K562 (cell line): ENCODE results near the gene TMEM132D. TPM values are rescaled to one million over a fixed set of nuclear protein-coding genes. Genes with fewer than 3 reads are reported as not detected.

Experiments
- ATAC-seq: fragments of 200-7000 bp; cut with Tn5 transposase; 3 replicates; pipeline ENCODE4 v1.9.1; 2020; ENCODE audit warnings: moderate library complexity
- BruUV-seq: library from RNA; stranded (reverse); fragments of 400-500 nt; replicated peaks from 2 replicates; lab custom pipeline; 2021; lab: Mats Ljungman, UMichigan
- CTCF ChIA-PET: fragments of 300-600 bp; formaldehyde crosslinking; extraction: SDS; loops from one replicate; lab custom pipeline; 2021; ENCODE audit warnings: low intra/inter-chr PET ratio; lab: Yijun Ruan, JAX
- POLR2A ChIA-PET: fragments of 300-600, 350-650 bp; sonication (Branson Sonifier 250); formaldehyde crosslinking; extraction: SDS; loops from one replicate; lab custom pipeline; 2021; ENCODE audit warnings: antibody characterized with exemption, inconsistent platforms; lab: Yijun Ruan, JAX
- DNase-seq, 4 experiments: peaks; one replicate each; pipeline versions ENCODE4 v3.0.0 to v3.0.0-alpha.2; 2011 to 2018; ENCODE audit warnings: low spot score in 3 of 4, mixed read lengths in 3 of 4; ENCODE audit errors: extremely low read depth in 1 of 4
- FAIRE-seq: peaks from 2 replicates; lab custom pipeline; 2011; peaks lifted over from hg19 to GRCh38; lab: Jason Lieb, UNC
- H2AFZ ChIP-seq: 2 replicates; pipeline ENCODE4 v1.6.0; 2011; ENCODE audit warnings: low read depth, low read length, control low read depth, inconsistent platforms
- H3K27ac ChIP-seq: fragments of 200-600 bp; 3 replicates; pipeline ENCODE4 v1.8.0; 2011; ENCODE audit warnings: low read depth, mild to moderate bottlenecking, control low read depth, inconsistent platforms, low read length, moderate library complexity, mixed read lengths; ENCODE audit errors: extremely low read depth
- H3K27me3 ChIP-seq, 2 experiments: fragments of 300-600 bp in 1 of 2; 2 replicates in 1 of 2; 3 replicates in 1 of 2; pipeline versions ENCODE4 v1.6.0 to v1.8.0; 2011; ENCODE audit warnings: inconsistent platforms in 2 of 2, low read length in 2 of 2, mild to moderate bottlenecking in 1 of 2, mixed read lengths in 1 of 2, moderate library complexity in 1 of 2; ENCODE audit not compliant: control insufficient read depth in 2 of 2, insufficient read depth in 2 of 2
- H3K36me3 ChIP-seq: fragments of 300-600 bp; 3 replicates; pipeline ENCODE4 v1.8.0; 2011; ENCODE audit warnings: mild to moderate bottlenecking, low read length, inconsistent platforms; ENCODE audit not compliant: control insufficient read depth, insufficient read depth
- H3K4me1 ChIP-seq, 2 experiments: fragments of 200-600 bp in 1 of 2; replicated peaks in 1 of 2; 2 replicates in 1 of 2; 3 replicates in 1 of 2; pipeline versions ENCODE4 v1.5.1 to v1.8.0; 2011; ENCODE audit warnings: inconsistent platforms in 2 of 2, low read length in 2 of 2, mild to moderate bottlenecking in 1 of 2, mixed read lengths in 1 of 2, moderate library complexity in 1 of 2; ENCODE audit not compliant: control insufficient read depth in 2 of 2, insufficient read depth in 2 of 2
- H3K4me2 ChIP-seq: 2 replicates; pipeline ENCODE4 v1.6.1; 2011; ENCODE audit warnings: low read length, control low read depth, inconsistent platforms, mixed read lengths; ENCODE audit not compliant: insufficient read depth
- H3K4me3 ChIP-seq: fragments of 200-600 bp; sonication (generic), shearing (Covaris generic); 2 replicates; pipeline ENCODE4 v1.5.1; 2016; ENCODE audit warnings: control low read depth, inconsistent platforms
- H3K79me2 ChIP-seq: fragments of 200-600 bp; 3 replicates; pipeline ENCODE4 v1.8.0; 2011; ENCODE audit warnings: low read length, inconsistent platforms; ENCODE audit not compliant: control insufficient read depth, insufficient read depth
- H3K9ac ChIP-seq, 2 experiments: 2 replicates each; pipeline versions ENCODE4 v1.6.0 to v1.6.1; 2011; ENCODE audit warnings: low read depth in 2 of 2, low read length in 2 of 2, control low read depth in 1 of 2, inconsistent platforms in 1 of 2, mild to moderate bottlenecking in 1 of 2, mixed read lengths in 1 of 2; ENCODE audit not compliant: insufficient read depth in 1 of 2
- H3K9me1 ChIP-seq: one replicate; pipeline ENCODE4 v1.6.0; 2011; ENCODE audit warnings: inconsistent platforms, mild to moderate bottlenecking, low read length, moderate library complexity; ENCODE audit not compliant: control insufficient read depth, insufficient read depth
- H3K9me3 ChIP-seq: replicated peaks from 2 replicates; pipeline ENCODE4 v1.5.1; 2011; ENCODE audit warnings: low read depth, low read length, inconsistent platforms; ENCODE audit not compliant: control insufficient read depth, insufficient read depth
- H4K20me1 ChIP-seq: replicated peaks from 2 replicates; pipeline ENCODE4 v1.6.1; 2011; ENCODE audit warnings: low read length, inconsistent platforms, mixed read lengths; ENCODE audit not compliant: control insufficient read depth, insufficient read depth
- RAD51 ChIP-seq: fragments of 450-650 bp; IDR thresholded peaks from 2 replicates; pipeline ENCODE4 v1.7.1; 2016; ENCODE audit warnings: low read depth, mild to moderate bottlenecking, borderline replicate concordance
- RBFOX2 ChIP-seq: fragments of 200-400 bp; formaldehyde crosslinking; IDR thresholded peaks from 2 replicates; pipeline ENCODE4 v1.6.1; 2017; ENCODE audit warnings: low read depth, mild to moderate bottlenecking, low read length, moderate library complexity
- ZBTB17 ChIP-seq: fragments of 450-650 bp; formaldehyde crosslinking; IDR thresholded peaks from 2 replicates; pipeline ENCODE4 v1.4.0; 2020; ENCODE audit warnings: mild to moderate bottlenecking
- ZNF165 ChIP-seq: fragments of 250-450 bp; sonication (Bioruptor Pico); IDR thresholded peaks from 2 replicates; pipeline ENCODE4 v1.4.0; 2020; ENCODE audit warnings: borderline replicate concordance
- ZNF76 ChIP-seq: fragments of 250-450 bp; sonication (Bioruptor Pico); IDR thresholded peaks from 2 replicates; pipeline ENCODE4 v1.4.0; 2020; ENCODE audit warnings: mild to moderate bottlenecking, moderate library complexity, borderline replicate concordance
- WGBS: fragments of 100-300 bp; shearing (Covaris generic); methylation state at CpG from one replicate; pipeline ENCODE4 v1.1.6; 2016; ENCODE audit warnings: low coverage, mixed read lengths; ENCODE audit not compliant: insufficient coverage; ENCODE audit errors: missing lambda C conversion rate; 5-methylcytosine and 5-hydroxymethylcytosine counted together
- in situ Hi-C: fragments of 300-500 bp; cut with MboI; formaldehyde crosslinking; loops from 4 replicates; pipeline ENCODE4 v1.15.0; 2018; ENCODE audit warnings: inconsistent platforms, mixed read lengths
- intact Hi-C: fragments of 100-400 bp; cut with micrococcal nuclease; formaldehyde crosslinking; loops from 2 replicates; pipeline ENCODE4 v1.14.2; 2022
- polyA plus RNA-seq, 8 experiments: library from polyadenylated mRNA; depleted of rRNA in 4 of 8; stranded (reverse) in 5 of 8; unstranded in 3 of 8; fragments of >200 nt; fragmentation: Nextera tagmentation in 2 of 8; fragmentation: Illumina TruSeq in 1 of 8; extraction: Ambion mirVana in 2 of 8; extraction: Trizol in 1 of 8; gene quantifications; 2 replicates each; pipeline versions ENCODE4 v1.2.1 to v1.2.3, GENCODE V29; 2011 to 2014; ENCODE audit warnings: inconsistent platforms in 1 of 8, missing spikeins in 1 of 8
- total RNA-seq, 7 experiments: library from RNA; depleted of rRNA in 6 of 7; stranded (reverse); fragments of >200 nt in 6 of 7; fragmentation: Illumina TruSeq in 2 of 7; extraction: Trizol in 2 of 7; gene quantifications; 2 replicates each; pipeline versions ENCODE4 v1.2.1 to v1.2.3, GENCODE V29; 2011 to 2021; ENCODE audit warnings: low replicate concordance in 1 of 7
- TF ChIP-seq, protein P1 (sequence below): sonication (generic); formaldehyde crosslinking; IDR thresholded peaks from 2 replicates; pipeline ENCODE4 v1.4.0; 2020; ENCODE audit warnings: mild to moderate bottlenecking, missing genetic modification reagents

Gene TMEM132D
- total and polyA plus RNA-seq, 9 of the 15 experiments (the other 6 are each of a cell fraction or from before 2014, with no cell fraction given), result not detected

DNA sequence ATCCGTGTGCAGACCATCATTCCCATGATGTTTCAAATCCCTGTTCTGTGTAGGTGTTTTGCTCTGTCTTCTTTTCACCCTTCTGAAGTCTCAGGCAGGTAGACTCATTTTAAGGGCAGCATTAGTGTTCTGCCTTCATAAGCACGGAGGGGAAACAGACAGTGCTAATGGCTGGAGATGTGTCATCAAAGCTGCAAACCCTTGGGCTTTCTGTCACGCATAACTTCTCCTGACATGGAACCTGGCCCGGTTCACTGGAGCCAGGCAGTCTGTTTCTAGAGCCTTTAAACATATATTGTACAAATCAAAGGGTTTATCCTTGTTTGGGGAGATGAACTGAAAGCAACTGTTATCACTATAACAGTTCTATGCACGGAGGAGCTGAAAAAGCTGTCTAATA, 141.4 kb downstream of the TMEM132D start:
- Histone ChIP-seq H2AFZ (no peak overlapping the region), H3K4me3 (no peak overlapping the region), H3K4me1 (no peaks in the 10 kb centered on the region), H3K27me3 (peaks cover 4 to 12% of the 10 kb centered on the region in 2 experiments; a peak in 3 of 5 replicates), H3K9ac (no peak overlapping the region), H4K20me1 (no peaks in the 10 kb centered on the region), H3K27ac (no peak overlapping the region)
- CTCF ChIA-PET, result no interaction called here
- no peak for FAIRE-seq
- TF ChIP-seq ZNF165 (CRISPR knock-in tag) (no peak), ZNF76 (no peak), RAD51 (no peak), ZBTB17 (no peak), RBFOX2 (no peak)
- TF ChIP-seq, protein P1, sequence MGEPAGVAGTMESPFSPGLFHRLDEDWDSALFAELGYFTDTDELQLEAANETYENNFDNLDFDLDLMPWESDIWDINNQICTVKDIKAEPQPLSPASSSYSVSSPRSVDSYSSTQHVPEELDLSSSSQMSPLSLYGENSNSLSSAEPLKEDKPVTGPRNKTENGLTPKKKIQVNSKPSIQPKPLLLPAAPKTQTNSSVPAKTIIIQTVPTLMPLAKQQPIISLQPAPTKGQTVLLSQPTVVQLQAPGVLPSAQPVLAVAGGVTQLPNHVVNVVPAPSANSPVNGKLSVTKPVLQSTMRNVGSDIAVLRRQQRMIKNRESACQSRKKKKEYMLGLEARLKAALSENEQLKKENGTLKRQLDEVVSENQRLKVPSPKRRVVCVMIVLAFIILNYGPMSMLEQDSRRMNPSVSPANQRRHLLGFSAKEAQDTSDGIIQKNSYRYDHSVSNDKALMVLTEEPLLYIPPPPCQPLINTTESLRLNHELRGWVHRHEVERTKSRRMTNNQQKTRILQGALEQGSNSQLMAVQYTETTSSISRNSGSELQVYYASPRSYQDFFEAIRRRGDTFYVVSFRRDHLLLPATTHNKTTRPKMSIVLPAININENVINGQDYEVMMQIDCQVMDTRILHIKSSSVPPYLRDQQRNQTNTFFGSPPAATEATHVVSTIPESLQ (CRISPR knock-in tag), result no peak
- TF ChIP-seq, all 486 proteins: peak for 0
- in situ Hi-C loops, result no loop called here
- Histone ChIP-seq H3K36me3 (no peaks in the 10 kb centered on the region), H3K9me3 (no peaks in the 10 kb centered on the region), H3K9me1 (no peaks in the 10 kb centered on the region), H3K4me2 (no peak overlapping the region), H3K79me2 (no peaks in the 10 kb centered on the region)
- POLR2A ChIA-PET, result interaction anchor here (1.1 kb wide), 1 partner anchor 16 kb away, joined by 3 read pairs; no protein-coding TSS in a partner anchor
- WGBS, result 2% methylated on average over 5 of the region's 5 CpGs
- DNase-seq (no peak), ATAC-seq (no peak)
- intact Hi-C loops, result no loop called here
- no TSS peak for BruUV-seq
